ENCODE results near the gene ZNF396.

- TF ChIP-seq EZH2 (IDR thresholded peaks at IDR 0.05; ENCODE audit: borderline replicate concordance, low read depth, low read length, severe bottlenecking) (no peak), CTCF (IDR thresholded peaks at IDR 0.05; ENCODE audit: borderline replicate concordance, extremely low read depth, low read length, poor library complexity, severe bottlenecking) (no peak)
Measured at GRCh38 chr18:35417223-35417622, 40.1 kb upstream of the ZNF396 start.

Measured in DND-41 (cell line).